SK-N-SH (cell line): Measurements from ENCODE around the gene CRYBA2. TPM values are rescaled to one million over a fixed set of nuclear protein-coding genes. Genes with fewer than 3 reads are reported as not detected.

ENCODE experiments used
- CTCF ChIA-PET: fragments of 300-600, 350-600 bp; formaldehyde crosslinking; extraction: SDS; loops from one replicate; lab custom pipeline; 2021; lab: Yijun Ruan, JAX
- POLR2A ChIA-PET: fragments of 350-600 bp; sonication (Branson Sonifier 250); formaldehyde crosslinking; extraction: SDS; loops from one replicate; lab custom pipeline; 2020; ENCODE audit warnings: antibody characterized with exemption, inconsistent platforms; lab: Yijun Ruan, JAX
- DNase-seq: peaks from one replicate; pipeline ENCODE4 v3.0.0; 2012
- H2AFZ ChIP-seq: fragments of 200-600 bp; sonication (generic); 2 replicates; pipeline ENCODE4 v1.8.1; 2016; ENCODE audit warnings: antibody characterized with exemption, mild to moderate bottlenecking, low read depth
- H3F3A ChIP-seq: fragments of 200-600 bp; sonication (generic); replicated peaks from 2 replicates; pipeline ENCODE3; 2016; ENCODE audit warnings: antibody characterized with exemption, mild to moderate bottlenecking; ENCODE audit not compliant: insufficient read depth
- H3K27ac ChIP-seq, 2 experiments: fragments of 200-500 bp in 1 of 2; fragments of 200-600 bp in 1 of 2; sonication (Bioruptor generic) in 1 of 2; sonication (generic), shearing (Covaris generic) in 1 of 2; 2 replicates each; pipeline versions ENCODE4 v1.5.1 to v1.6.1; 2014 to 2016; ENCODE audit warnings: low read depth in 2 of 2, inconsistent platforms in 1 of 2, low read length in 1 of 2, mild to moderate bottlenecking in 1 of 2, mixed read lengths in 1 of 2
- H3K27me3 ChIP-seq: fragments of 200-600 bp; sonication (generic), shearing (Covaris generic); 2 replicates; pipeline ENCODE4 v1.6.1; 2016; ENCODE audit warnings: mixed run types; ENCODE audit not compliant: insufficient read depth
- H3K36me3 ChIP-seq, 2 experiments: fragments of 200-500 bp in 1 of 2; fragments of 200-600 bp in 1 of 2; sonication (Bioruptor generic) in 1 of 2; sonication (generic) in 1 of 2; replicated peaks in 1 of 2; 2 replicates each; pipeline versions ENCODE3 to v1.5.1; 2014 to 2016; ENCODE audit warnings: low read length in 1 of 2, mild to moderate bottlenecking in 1 of 2; ENCODE audit not compliant: insufficient read depth in 2 of 2, control insufficient read depth in 1 of 2
- H3K4me1 ChIP-seq, 2 experiments: fragments of 200-500 bp in 1 of 2; fragments of 200-600 bp in 1 of 2; sonication (Bioruptor generic) in 1 of 2; sonication (generic), shearing (Covaris generic) in 1 of 2; 2 replicates each; pipeline versions ENCODE4 v1.5.1 to v1.6.1; 2014 to 2016; ENCODE audit warnings: low read depth in 1 of 2, low read length in 1 of 2, mixed run types in 1 of 2; ENCODE audit not compliant: insufficient read depth in 2 of 2, control insufficient read depth in 1 of 2
- H3K4me2 ChIP-seq: fragments of 200-600 bp; sonication (generic), shearing (Covaris generic); 2 replicates; pipeline ENCODE4 v1.6.1; 2017; ENCODE audit warnings: mixed run types
- H3K4me3 ChIP-seq, 2 experiments: fragments of 200-500 bp in 1 of 2; fragments of 200-600 bp in 1 of 2; sonication (Bioruptor generic) in 1 of 2; sonication (generic), shearing (Covaris generic) in 1 of 2; 2 replicates each; pipeline versions ENCODE4 v1.5.1 to v1.8.1; 2014 to 2016; ENCODE audit warnings: low read depth in 2 of 2, inconsistent platforms in 1 of 2, low read length in 1 of 2, mild to moderate bottlenecking in 1 of 2, mixed read lengths in 1 of 2, moderate library complexity in 1 of 2
- H3K79me2 ChIP-seq: fragments of 200-600 bp; sonication (generic); 2 replicates; pipeline ENCODE4 v1.8.1; 2017; ENCODE audit warnings: mild to moderate bottlenecking; ENCODE audit not compliant: insufficient read depth
- H3K9ac ChIP-seq: fragments of 200-600 bp; sonication (generic); 2 replicates; pipeline ENCODE4 v1.6.1; 2017; ENCODE audit warnings: mixed run types
- H3K9me2 ChIP-seq: fragments of 200-600 bp; sonication (generic); 2 replicates; pipeline ENCODE4 v1.6.1; 2017; ENCODE audit warnings: mixed run types
- H3K9me3 ChIP-seq: fragments of 200-600 bp; sonication (generic); 2 replicates; pipeline ENCODE4 v1.6.1; 2017; ENCODE audit warnings: mixed run types, mild to moderate bottlenecking, moderate library complexity
- H4K20me1 ChIP-seq: fragments of 200-600 bp; sonication (generic); 2 replicates; pipeline ENCODE4 v1.6.1; 2017; ENCODE audit warnings: mild to moderate bottlenecking, mixed run types; ENCODE audit not compliant: insufficient read depth
- EZH2phosphoT487 ChIP-seq: fragments of 200-600 bp; sonication (generic); IDR thresholded peaks from 2 replicates; pipeline ENCODE4 v1.6.1; 2017; ENCODE audit warnings: low read depth, mixed run types, mild to moderate bottlenecking, antibody characterized with exemption, moderate library complexity, borderline replicate concordance
- FOSL2 ChIP-seq: IDR thresholded peaks from 2 replicates; pipeline ENCODE4 v1.4.0; 2012; ENCODE audit warnings: low read depth, mild to moderate bottlenecking, moderate library complexity, borderline replicate concordance
- GATA2 ChIP-seq: sonication (generic); formaldehyde crosslinking; IDR thresholded peaks from 2 replicates; pipeline ENCODE4 v1.5.0; 2020; ENCODE audit warnings: mild to moderate bottlenecking, missing genetic modification reagents
- MEF2A ChIP-seq: IDR thresholded peaks from 2 replicates; pipeline ENCODE4 v1.4.0; 2012; ENCODE audit warnings: low read depth, borderline replicate concordance
- MXI1 ChIP-seq: IDR thresholded peaks from 2 replicates; pipeline ENCODE4 v1.6.1; 2012; ENCODE audit warnings: mild to moderate bottlenecking, low read depth, low read length, improper control_type of control experiment
- RAD21 ChIP-seq: IDR thresholded peaks from 2 replicates; pipeline ENCODE4 v1.6.1; 2012; ENCODE audit warnings: mild to moderate bottlenecking, low read length
- REST ChIP-seq: IDR thresholded peaks from 2 replicates; pipeline ENCODE4 v1.6.1; 2012; ENCODE audit warnings: mild to moderate bottlenecking, low read depth, low read length, moderate library complexity
- WGBS: methylation state at CpG from one replicate; pipeline ENCODE4 v1.1.6; 2017; ENCODE audit warnings: low lambda C conversion rate; 5-methylcytosine and 5-hydroxymethylcytosine counted together
- polyA plus RNA-seq, 3 experiments: library from polyadenylated mRNA; depleted of rRNA; stranded (reverse); fragments of >200 nt; gene quantifications; 2 replicates each; pipeline ENCODE4 v1.2.3, GENCODE V29; 2012

Gene CRYBA2
- polyA plus RNA-seq, 1 of the 3 experiments (the other 2 are of a cell fraction) = not detected

- Histone ChIP-seq H4K20me1 (no peaks in the 10 kb centered on the region), H3K27ac (peak within 1 kb of the TSS in 1 of 2 experiments; percentile 89; a peak in 2 of 4 replicates), H3K4me3 (peak within 1 kb of the TSS; percentile 16 to 45; a peak in 3 of 4 replicates), H3K9me2 (no peaks in the 10 kb centered on the region), H3F3A (no peaks in the 10 kb centered on the region), H3K27me3 (peaks cover 42% of the 10 kb centered on the region), H3K9ac (no peak within 1 kb of the TSS), H3K79me2 (no peaks in the 10 kb centered on the region), H3K4me1 (peaks cover 0 to 34% of the 10 kb centered on the region in 2 experiments; a peak in 2 of 4 replicates), H3K36me3 (no peaks in the 10 kb centered on the region), H3K4me2 (peak within 1 kb of the TSS; percentile 63; the same call in 1 of the 2 replicates), H2AFZ (no peak within 1 kb of the TSS), H3K9me3 (no peaks in the 10 kb centered on the region)
- peak; percentile 84 for DNase-seq
- CTCF ChIA-PET = interaction anchor here (1.0 to 12.4 kb wide), 12 partner anchors 10 to 310 kb away, joined by 3 to 208 read pairs (median 10); partner anchors contain the start of genes CDK5R2 and CRYBA2
- TF ChIP-seq RAD21 = no peak
- 0 out of 2 replicates have a peak, but pooled peaks have one; percentile 57 for TF ChIP-seq EZH2phosphoT487
- no peak for TF ChIP-seq REST
- no peak for TF ChIP-seq MEF2A
- WGBS = 9% methylated on average over 13 of the region's 32 CpGs
- POLR2A ChIA-PET = interaction anchor here (0.8 to 6.4 kb wide), 9 partner anchors 8 to 233 kb away, joined by 3 to 89 read pairs (median 4); partner anchors contain the start of gene CDK5R2
Measured at GRCh38 chr2:218985021-218985324, 8.2 kb downstream of the CRYBA2 start, which contains the start of gene FEV. Gene FEV, minus strand, starts transcription at chr2:218985184. Its CDS starts 109 bp downstream, at chr2:218985075.

- Histone ChIP-seq H2AFZ (no peak overlapping the region), H3K27ac (peak overlapping the region in 1 of 2 experiments; percentile 89; a peak in 2 of 4 replicates), H3K27me3 (peaks cover 42% of the 10 kb centered on the region), H3F3A (no peaks in the 10 kb centered on the region), H3K9ac (no peak overlapping the region), H3K36me3 (no peaks in the 10 kb centered on the region), H3K4me3 (peak overlapping the region; percentile 16 to 45; a peak in 3 of 4 replicates), H3K4me1 (peaks cover 0 to 39% of the 10 kb centered on the region in 2 experiments; a peak in 2 of 4 replicates), H4K20me1 (no peaks in the 10 kb centered on the region), H3K9me3 (no peaks in the 10 kb centered on the region), H3K9me2 (no peaks in the 10 kb centered on the region), H3K4me2 (peak overlapping the region; percentile 63; the same call in 1 of the 2 replicates), H3K79me2 (no peaks in the 10 kb centered on the region)
- TF ChIP-seq GATA2 (peak; percentile 8; the same call in 1 of the 2 replicates), FOSL2 (no peak), MXI1 (no peak)
- CTCF ChIA-PET = interaction anchor here (0.6 to 12.4 kb wide), 18 partner anchors 10 to 311 kb away, joined by 3 to 208 read pairs (median 6); partner anchors contain the start of genes CDK5R2 and CRYBA2
- WGBS = 6% methylated on average over 30 of the region's 50 CpGs
- POLR2A ChIA-PET = interaction anchor here (0.8 to 6.4 kb wide), 9 partner anchors 8 to 233 kb away, joined by 3 to 89 read pairs (median 4); partner anchors contain the start of gene CDK5R2
- DNase-seq = peak; percentile 78
Measured at GRCh38 chr2:218984239-218985020, 8.8 kb downstream of the CRYBA2 start.
